Endothelial cell of umbilical vein (primary cell): ENCODE data around the gene SEPTIN10. TPM values are rescaled to one million over a fixed set of nuclear protein-coding genes. Genes with fewer than 3 reads are reported as not detected.

Experiments
- BruUV-seq: library from RNA; stranded (reverse); fragments of 400-500 nt; replicated peaks from 2 replicates; lab custom pipeline; 2021; lab: Mats Ljungman, UMichigan
- CTCF ChIA-PET: fragments of 300-600, 350-600 bp; sonication (Branson Sonifier 250); formaldehyde crosslinking; loops from one replicate; lab custom pipeline; 2021; ENCODE audit warnings: antibody characterized with exemption, inconsistent platforms; lab: Charles Lee
- POLR2A ChIA-PET: fragments of 300-600, 350-600 bp; sonication (Branson Sonifier 250); formaldehyde crosslinking; loops from one replicate; lab custom pipeline; 2021; ENCODE audit warnings: antibody characterized with exemption, inconsistent platforms; lab: Charles Lee
- DNase-seq: peaks from one replicate; pipeline ENCODE4 v3.0.0-alpha.2; 2011; ENCODE audit warnings: low read depth, low spot score
- FAIRE-seq: peaks from 2 replicates; lab custom pipeline; 2011; peaks lifted over from hg19 to GRCh38; lab: Jason Lieb, UNC
- H2AFZ ChIP-seq: 2 replicates; pipeline ENCODE4 v1.6.0; 2012; ENCODE audit warnings: low read depth, low read length, control low read depth, inconsistent platforms
- H3K27ac ChIP-seq: 2 replicates; pipeline ENCODE4 v1.5.1; 2011; ENCODE audit warnings: low read depth, mild to moderate bottlenecking, control low read depth, low read length, moderate library complexity; ENCODE audit not compliant: insufficient read depth
- H3K27me3 ChIP-seq, 2 experiments: 2 replicates each; pipeline versions ENCODE4 v1.6.0 to v1.6.1; 2011; ENCODE audit warnings: low read length in 2 of 2, mixed read lengths in 1 of 2; ENCODE audit not compliant: control insufficient read depth in 2 of 2, insufficient read depth in 2 of 2
- H3K36me3 ChIP-seq, 2 experiments: 2 replicates in 1 of 2; 3 replicates in 1 of 2; pipeline ENCODE4 v1.5.1; 2011; ENCODE audit warnings: low read length in 2 of 2, mild to moderate bottlenecking in 1 of 2, moderate library complexity in 1 of 2; ENCODE audit not compliant: control insufficient read depth in 2 of 2, insufficient read depth in 2 of 2; ENCODE audit errors: extremely low read depth in 1 of 2
- H3K4me1 ChIP-seq: 3 replicates; pipeline ENCODE4 v1.5.1; 2011; ENCODE audit warnings: mild to moderate bottlenecking, low read length; ENCODE audit not compliant: control insufficient read depth, insufficient read depth; ENCODE audit errors: extremely low read depth
- H3K4me2 ChIP-seq: 2 replicates; pipeline ENCODE4 v1.6.1; 2011; ENCODE audit warnings: low read length, control low read depth, mixed read lengths; ENCODE audit not compliant: insufficient read depth
- H3K4me3 ChIP-seq, 3 experiments: fragments of 200-600 bp in 1 of 3; sonication (generic), shearing (Covaris generic) in 1 of 3; replicated peaks in 1 of 3; 2 replicates each; pipeline ENCODE4 v1.5.1; 2011 to 2016; ENCODE audit warnings: control low read depth in 3 of 3, low read length in 3 of 3, mild to moderate bottlenecking in 2 of 3, inconsistent platforms in 1 of 3, low read depth in 1 of 3, moderate library complexity in 1 of 3; ENCODE audit not compliant: insufficient read depth in 1 of 3
- H3K79me2 ChIP-seq: 2 replicates; pipeline ENCODE4 v1.6.0; 2012; ENCODE audit warnings: low read length, inconsistent platforms; ENCODE audit not compliant: control insufficient read depth, insufficient read depth
- H3K9ac ChIP-seq: replicated peaks from 2 replicates; pipeline ENCODE3; 2011; ENCODE audit warnings: low read length, control low read depth; ENCODE audit not compliant: insufficient read depth; ENCODE audit errors: extremely low read depth
- H3K9me1 ChIP-seq: replicated peaks from 3 replicates; pipeline ENCODE4 v1.6.0; 2011; ENCODE audit warnings: mild to moderate bottlenecking, low read length; ENCODE audit not compliant: control insufficient read depth, insufficient read depth; ENCODE audit errors: extremely low read depth
- H3K9me3 ChIP-seq: replicated peaks from 2 replicates; pipeline ENCODE4 v1.5.1; 2012; ENCODE audit warnings: low read length, inconsistent platforms; ENCODE audit not compliant: control insufficient read depth, insufficient read depth
- H4K20me1 ChIP-seq: replicated peaks from 2 replicates; pipeline ENCODE3; 2011; ENCODE audit warnings: mild to moderate bottlenecking, low read length; ENCODE audit not compliant: control insufficient read depth, insufficient read depth; ENCODE audit errors: extremely low read depth
- EZH2 ChIP-seq: IDR thresholded peaks from 2 replicates; pipeline ENCODE4 v1.6.1; 2012; ENCODE audit warnings: borderline replicate concordance, low read depth, mild to moderate bottlenecking, moderate library complexity, low read length, inconsistent platforms; ENCODE audit not compliant: severe bottlenecking
- FOS ChIP-seq: IDR thresholded peaks from 2 replicates; pipeline ENCODE4 v1.6.1; 2011; ENCODE audit warnings: mild to moderate bottlenecking, low read length, moderate library complexity, borderline replicate concordance; ENCODE audit not compliant: insufficient read depth
- GATA2 ChIP-seq: IDR thresholded peaks from 2 replicates; pipeline ENCODE4 v1.7.0; 2011; ENCODE audit warnings: low read depth, mild to moderate bottlenecking, moderate library complexity, mixed read lengths, low read length; ENCODE audit not compliant: insufficient read length, insufficient read depth
- JUN ChIP-seq: IDR thresholded peaks from 2 replicates; pipeline ENCODE4 v1.6.1; 2011; ENCODE audit warnings: borderline replicate concordance, low read depth; ENCODE audit not compliant: insufficient read length, insufficient read depth
- MYC ChIP-seq: IDR thresholded peaks from one replicate; pipeline ENCODE4 v1.6.1; 2011; ENCODE audit warnings: mild to moderate bottlenecking, low read depth, low read length
- POLR2A ChIP-seq: IDR thresholded peaks from 2 replicates; pipeline ENCODE4 v1.6.1; 2012; ENCODE audit warnings: low read depth, mild to moderate bottlenecking, control low read depth, low read length
- POLR2AphosphoS5 ChIP-seq: IDR thresholded peaks from 2 replicates; pipeline ENCODE4 v1.6.1; 2012; ENCODE audit warnings: low read depth, mild to moderate bottlenecking, control low read depth, low read length, moderate library complexity; ENCODE audit not compliant: insufficient read depth
- dilution Hi-C: fragments of 300-500 bp; cut with MboI; formaldehyde crosslinking; loops from one replicate; pipeline ENCODE4 v1.15.0; 2019; ENCODE audit warnings: low sequenced_read_pairs; ENCODE audit not compliant: extremely low pct_ligation_motif_present
- intact Hi-C: fragments of 100-400 bp; cut with micrococcal nuclease; formaldehyde crosslinking; loops from one replicate; pipeline ENCODE4 v1.10.0; 2022
- polyA plus RNA-seq, 4 experiments: library from polyadenylated mRNA; depleted of rRNA in 3 of 4; stranded (reverse) in 3 of 4; unstranded in 1 of 4; fragments of >200 nt; gene quantifications; 2 replicates each; pipeline versions ENCODE4 v1.2.1 to v1.2.3, GENCODE V29; 2011 to 2012; ENCODE audit warnings: missing spikeins in 1 of 4
- total RNA-seq: library from RNA; stranded (reverse); gene quantifications from 2 replicates; pipeline ENCODE4 v1.2.3, GENCODE V29; 2021
- TF ChIP-seq, protein P1 (sequence below), 2 donors: IDR thresholded peaks; 1 replicate in 1 of 2; 2 replicates in 1 of 2; pipeline ENCODE4 v1.5.1; 2011; ENCODE audit warnings: low read length in 2 of 2, mild to moderate bottlenecking in 2 of 2, moderate library complexity in 2 of 2, control low read depth in 1 of 2, inconsistent platforms in 1 of 2, low read depth in 1 of 2; ENCODE audit not compliant: insufficient read depth in 1 of 2; ENCODE audit errors: extremely low read depth in 1 of 2
- TF ChIP-seq, protein P2 (sequence below): IDR thresholded peaks from 2 replicates; pipeline ENCODE4 v1.6.1; 2011; ENCODE audit not compliant: insufficient read depth, insufficient read length

Gene SEPTIN10
- total and polyA plus RNA-seq, 2 donors (not counting 3 experiments of a cell fraction or from before 2014, with no cell fraction given) = 26.1 to 121 TPM

- peaks cover 2 to 13% of the 10 kb centered on the region in 2 experiments for H3K36me3 ChIP-seq
- intact Hi-C loops = no loop called here
- no peak overlapping the region for H3K27ac ChIP-seq
- ChIA-PET CTCF (no interaction called here), POLR2A (no interaction called here)
- TF ChIP-seq MYC = no peak
- TF ChIP-seq, protein P1, sequence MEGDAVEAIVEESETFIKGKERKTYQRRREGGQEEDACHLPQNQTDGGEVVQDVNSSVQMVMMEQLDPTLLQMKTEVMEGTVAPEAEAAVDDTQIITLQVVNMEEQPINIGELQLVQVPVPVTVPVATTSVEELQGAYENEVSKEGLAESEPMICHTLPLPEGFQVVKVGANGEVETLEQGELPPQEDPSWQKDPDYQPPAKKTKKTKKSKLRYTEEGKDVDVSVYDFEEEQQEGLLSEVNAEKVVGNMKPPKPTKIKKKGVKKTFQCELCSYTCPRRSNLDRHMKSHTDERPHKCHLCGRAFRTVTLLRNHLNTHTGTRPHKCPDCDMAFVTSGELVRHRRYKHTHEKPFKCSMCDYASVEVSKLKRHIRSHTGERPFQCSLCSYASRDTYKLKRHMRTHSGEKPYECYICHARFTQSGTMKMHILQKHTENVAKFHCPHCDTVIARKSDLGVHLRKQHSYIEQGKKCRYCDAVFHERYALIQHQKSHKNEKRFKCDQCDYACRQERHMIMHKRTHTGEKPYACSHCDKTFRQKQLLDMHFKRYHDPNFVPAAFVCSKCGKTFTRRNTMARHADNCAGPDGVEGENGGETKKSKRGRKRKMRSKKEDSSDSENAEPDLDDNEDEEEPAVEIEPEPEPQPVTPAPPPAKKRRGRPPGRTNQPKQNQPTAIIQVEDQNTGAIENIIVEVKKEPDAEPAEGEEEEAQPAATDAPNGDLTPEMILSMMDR (IDR thresholded peaks at IDR 0.05; ENCODE audit: extremely low read depth in 1 of 2, insufficient read depth in 1 of 2, low read depth in 1 of 2, low read length in 2 of 2) = no peak
- TF ChIP-seq, protein P2, sequence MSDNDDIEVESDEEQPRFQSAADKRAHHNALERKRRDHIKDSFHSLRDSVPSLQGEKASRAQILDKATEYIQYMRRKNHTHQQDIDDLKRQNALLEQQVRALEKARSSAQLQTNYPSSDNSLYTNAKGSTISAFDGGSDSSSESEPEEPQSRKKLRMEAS = no peak
- TF ChIP-seq JUN = no peak
- TF ChIP-seq EZH2 = no peak
- no peak for TF ChIP-seq FOS
- TF ChIP-seq GATA2 = no peak
- TF ChIP-seq POLR2AphosphoS5 = no peak
- no peak for TF ChIP-seq POLR2A
- dilution Hi-C loops = no loop called here
- H3K9ac ChIP-seq = no peak overlapping the region
- H3K4me2 ChIP-seq = no peak overlapping the region
- H2AFZ ChIP-seq = no peak overlapping the region
- peaks cover 49% of the 10 kb centered on the region for H3K4me1 ChIP-seq
- H3K79me2 ChIP-seq = peaks cover 3% of the 10 kb centered on the region
- no TSS peak for BruUV-seq
- H3K27me3 ChIP-seq = no peaks in the 10 kb centered on the region
- H3K9me3 ChIP-seq = no peaks in the 10 kb centered on the region
- no peaks in the 10 kb centered on the region for H3K9me1 ChIP-seq
- DNase-seq = no peak
- no peak for FAIRE-seq
- H4K20me1 ChIP-seq = no peaks in the 10 kb centered on the region
- no peak overlapping the region for H3K4me3 ChIP-seq
Measured at GRCh38 chr2:109562421-109562820, 51.3 kb downstream of the SEPTIN10 start.
